Peyer's patch (tissue), 4 donors: ENCODE results near the gene RDH13. TPM values are rescaled to one million over a fixed set of nuclear protein-coding genes. Genes with fewer than 3 reads are reported as not detected.
A peak's percentile ranks its signal among the peaks of the same experiment; 100 is the strongest.
"Not testable (repeated sequence)": the region's sequence is repeated elsewhere in the genome, so short reads cannot be mapped to it uniquely, and the experiment has no call there.

Experiments
- DNase-seq, 3 donors: peaks; one replicate each; pipeline ENCODE4 v3.0.0-alpha.2; 2017 to 2019
- H3K27ac ChIP-seq, 4 donors: fragments of 200-600 bp; sonication (generic); one replicate each; pipeline ENCODE4 v1.5.1; 2016 to 2019
- H3K27me3 ChIP-seq, 2 donors: fragments of 200-600 bp; sonication (generic); one replicate each; pipeline ENCODE4 v1.5.1; 2019
- H3K36me3 ChIP-seq, 3 donors: fragments of 200-600 bp; sonication (generic); one replicate each; pipeline ENCODE4 v1.5.1; 2016 to 2019
- H3K4me1 ChIP-seq, 4 donors: fragments of 200-600 bp; sonication (generic); one replicate each; pipeline ENCODE4 v1.5.1; 2016 to 2019
- H3K4me3 ChIP-seq, 4 donors: fragments of 200-600 bp; sonication (generic); 1 replicate in 3 of 4; 2 replicates in 1 of 4; pipeline ENCODE4 v1.5.1; 2016 to 2019; ENCODE audit warnings: mild to moderate bottlenecking in 1 of 4
- H3K9me3 ChIP-seq, 4 donors: fragments of 200-600 bp; sonication (generic); one replicate each; pipeline ENCODE4 v1.5.1; 2016 to 2019; ENCODE audit warnings: mild to moderate bottlenecking in 1 of 4
- POLR2A ChIP-seq, 2 donors: fragments of 450-650 bp; IDR thresholded peaks; one replicate each; pipeline ENCODE4 v1.5.1; 2017; ENCODE audit warnings: antibody characterized with exemption in 2 of 2, mild to moderate bottlenecking in 2 of 2, moderate library complexity in 2 of 2
- total RNA-seq, 4 donors: library from RNA; depleted of rRNA; stranded (reverse); fragments of >200 nt; gene quantifications; one replicate each; pipeline ENCODE4 v1.1.0, GENCODE V29; 2016
- TF ChIP-seq, protein P1 (sequence below), 6 experiments: fragments of 450-650 bp in 4 of 6; fragments of 200-600 bp in 2 of 6; sonication (generic) in 1 of 6; IDR thresholded peaks; one replicate each; pipeline ENCODE4 v1.5.1; 2017 to 2019; ENCODE audit warnings: antibody characterized with exemption in 6 of 6, mild to moderate bottlenecking in 3 of 6, moderate library complexity in 1 of 6

The RDH13 gene, protein sequence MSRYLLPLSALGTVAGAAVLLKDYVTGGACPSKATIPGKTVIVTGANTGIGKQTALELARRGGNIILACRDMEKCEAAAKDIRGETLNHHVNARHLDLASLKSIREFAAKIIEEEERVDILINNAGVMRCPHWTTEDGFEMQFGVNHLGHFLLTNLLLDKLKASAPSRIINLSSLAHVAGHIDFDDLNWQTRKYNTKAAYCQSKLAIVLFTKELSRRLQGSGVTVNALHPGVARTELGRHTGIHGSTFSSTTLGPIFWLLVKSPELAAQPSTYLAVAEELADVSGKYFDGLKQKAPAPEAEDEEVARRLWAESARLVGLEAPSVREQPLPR
- 10 to 100 TPM; 21.5 to 84.2 (median 49.0) TPM for total RNA-seq

DNA sequence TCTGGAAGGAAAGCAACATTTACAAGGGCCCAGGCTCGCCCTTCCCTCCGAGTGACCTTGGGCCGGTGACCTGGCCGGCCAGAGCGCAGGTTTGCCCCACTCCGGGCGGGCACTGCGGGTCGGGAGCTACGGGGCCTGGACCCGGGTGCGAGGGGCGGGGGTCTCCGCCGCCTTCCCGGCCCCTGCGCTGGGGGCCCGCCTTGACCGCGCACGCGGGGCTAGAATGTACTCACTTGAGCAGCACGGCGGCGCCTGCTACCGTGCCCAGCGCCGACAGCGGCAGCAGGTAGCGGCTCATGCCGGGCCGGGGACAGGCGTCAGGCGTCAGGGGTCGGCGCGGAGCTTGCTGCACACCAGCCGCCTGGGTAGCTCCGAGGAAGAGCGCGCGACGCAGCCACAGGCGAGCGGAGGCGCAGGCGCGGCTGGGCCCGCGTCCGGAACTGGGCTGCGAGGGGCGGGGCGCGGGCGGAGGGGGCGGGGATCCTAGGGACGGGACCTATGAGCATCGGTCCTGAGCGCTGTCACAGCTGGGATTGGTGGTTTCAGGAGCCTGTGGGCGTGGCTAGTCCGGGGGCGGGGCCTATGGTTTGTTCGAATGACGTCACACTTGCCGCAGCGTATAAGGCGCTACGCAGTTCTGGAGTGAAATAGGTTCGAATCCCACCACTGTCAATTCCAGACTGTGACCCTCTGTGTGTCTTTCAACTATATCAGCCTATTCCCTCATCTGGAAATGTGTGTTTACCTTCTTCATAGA lies at the start of gene RDH13:
Gene RDH13 (minus strand): TSS at position 414 of the 757 bp plus-strand sequence. CDS start 116 bp downstream, at position 298.
- peaks cover 0 to 7% (median 0%) of the 10 kb centered on the region in 4 donors for H3K9me3 ChIP-seq
- H3K27ac ChIP-seq = peak within 1 kb of the TSS; percentile 55 to 77 (median 67)
- H3K36me3 ChIP-seq = peaks cover 0 to 11% (median 0%) of the 10 kb centered on the region in 3 donors
- peak; percentile 48 to 60 for TF ChIP-seq POLR2A (IDR thresholded peaks at IDR 0.05)
- TF ChIP-seq, protein P1, sequence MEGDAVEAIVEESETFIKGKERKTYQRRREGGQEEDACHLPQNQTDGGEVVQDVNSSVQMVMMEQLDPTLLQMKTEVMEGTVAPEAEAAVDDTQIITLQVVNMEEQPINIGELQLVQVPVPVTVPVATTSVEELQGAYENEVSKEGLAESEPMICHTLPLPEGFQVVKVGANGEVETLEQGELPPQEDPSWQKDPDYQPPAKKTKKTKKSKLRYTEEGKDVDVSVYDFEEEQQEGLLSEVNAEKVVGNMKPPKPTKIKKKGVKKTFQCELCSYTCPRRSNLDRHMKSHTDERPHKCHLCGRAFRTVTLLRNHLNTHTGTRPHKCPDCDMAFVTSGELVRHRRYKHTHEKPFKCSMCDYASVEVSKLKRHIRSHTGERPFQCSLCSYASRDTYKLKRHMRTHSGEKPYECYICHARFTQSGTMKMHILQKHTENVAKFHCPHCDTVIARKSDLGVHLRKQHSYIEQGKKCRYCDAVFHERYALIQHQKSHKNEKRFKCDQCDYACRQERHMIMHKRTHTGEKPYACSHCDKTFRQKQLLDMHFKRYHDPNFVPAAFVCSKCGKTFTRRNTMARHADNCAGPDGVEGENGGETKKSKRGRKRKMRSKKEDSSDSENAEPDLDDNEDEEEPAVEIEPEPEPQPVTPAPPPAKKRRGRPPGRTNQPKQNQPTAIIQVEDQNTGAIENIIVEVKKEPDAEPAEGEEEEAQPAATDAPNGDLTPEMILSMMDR (IDR thresholded peaks at IDR 0.05) = no peak
- peaks cover 0 to 11% (median 8%) of the 10 kb centered on the region in 4 donors for H3K4me1 ChIP-seq
- peak; percentile 94 to 98 (median 98) for DNase-seq
- H3K4me3 ChIP-seq = peak within 1 kb of the TSS; percentile 64 to 86 (median 75)
- no peaks in the 10 kb centered on the region for H3K27me3 ChIP-seq

DNA sequence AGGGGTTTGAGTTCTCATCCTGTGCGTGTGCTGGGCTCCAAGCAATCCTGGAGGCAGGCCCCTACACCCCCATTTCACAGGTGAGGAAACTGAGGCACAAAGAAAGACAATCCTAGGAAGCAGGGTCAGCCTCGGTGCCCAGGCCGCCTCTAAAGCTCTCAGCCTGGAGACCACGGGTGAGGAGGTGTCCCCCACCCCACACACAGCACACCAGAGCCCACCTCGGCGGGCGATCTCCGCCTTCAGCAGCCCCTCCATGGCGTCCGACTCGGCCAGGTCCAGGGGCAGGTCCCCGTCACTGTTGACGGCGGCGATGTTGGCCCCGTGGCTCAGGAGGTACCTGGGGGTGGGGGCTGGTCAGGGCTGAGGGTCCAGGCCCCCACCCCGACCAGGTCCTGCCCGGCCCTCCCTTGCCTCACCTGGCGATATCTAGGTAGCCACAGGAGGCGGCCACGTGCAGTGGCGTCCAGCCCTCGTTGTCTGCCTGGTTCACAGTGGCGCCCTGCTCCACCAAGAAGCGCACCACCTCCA lies 49.4 kb upstream of the RDH13 start:
- H3K27ac ChIP-seq = peak overlapping the region; percentile 55 to 94 (median 70)
- TF ChIP-seq, protein P1 (IDR thresholded peaks at IDR 0.05) = no peak
- TF ChIP-seq POLR2A (IDR thresholded peaks at IDR 0.05) = no peak

DNA sequence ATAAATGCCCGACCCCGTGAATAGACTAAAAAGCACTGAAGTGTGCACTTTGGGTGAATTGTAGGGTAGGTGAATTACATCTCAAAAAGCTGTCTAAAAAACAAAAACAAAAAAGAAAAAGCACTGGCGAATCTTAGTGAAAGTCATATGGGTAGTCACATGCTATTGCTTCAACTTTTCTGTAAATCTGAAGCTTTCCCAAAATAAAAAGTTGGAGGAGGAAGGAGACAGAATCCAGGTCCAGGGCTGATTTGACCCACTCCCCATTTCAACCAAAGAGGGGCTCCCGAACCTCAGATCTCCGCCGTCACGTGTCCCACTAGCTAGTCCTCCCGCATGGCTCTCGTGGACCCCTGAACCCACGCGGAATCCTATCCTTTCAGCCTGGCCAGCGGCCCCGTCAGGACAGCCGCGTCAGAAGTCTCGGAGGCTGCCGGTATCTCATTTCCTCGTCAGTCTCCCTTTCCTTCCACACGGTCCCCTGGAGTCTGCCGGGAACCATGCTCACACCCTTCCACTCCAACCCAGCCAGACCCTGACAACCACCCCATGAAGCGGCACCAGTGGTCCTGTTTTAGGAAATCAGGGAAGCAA lies 48.4 kb upstream of the RDH13 start:
- no peak overlapping the region for H3K4me3 ChIP-seq
- H3K4me1 ChIP-seq = peaks cover 0 to 44% (median 18%) of the 10 kb centered on the region in 4 donors
- no peak for DNase-seq
- H3K9me3 ChIP-seq = no peaks in the 10 kb centered on the region
- no peak for TF ChIP-seq POLR2A (IDR thresholded peaks at IDR 0.05)
- TF ChIP-seq, protein P1 (IDR thresholded peaks at IDR 0.05) = no peak
- H3K27ac ChIP-seq = peak overlapping the region in 2 of 4 donors; percentile 72 to 94
- no peaks in the 10 kb centered on the region for H3K27me3 ChIP-seq
- H3K36me3 ChIP-seq = peaks cover 0 to 30% (median 0%) of the 10 kb centered on the region in 3 donors

More for the DNA sequence above, 49.4 kb upstream of the RDH13 start:
- DNase-seq = no peak
- Histone ChIP-seq H3K9me3 (no peaks in the 10 kb centered on the region), H3K4me1 (peaks cover 0 to 44% (median 18%) of the 10 kb centered on the region in 4 donors), H3K27me3 (no peaks in the 10 kb centered on the region), H3K4me3 (no peak overlapping the region), H3K36me3 (peaks cover 0 to 24% (median 0%) of the 10 kb centered on the region in 3 donors)

DNA sequence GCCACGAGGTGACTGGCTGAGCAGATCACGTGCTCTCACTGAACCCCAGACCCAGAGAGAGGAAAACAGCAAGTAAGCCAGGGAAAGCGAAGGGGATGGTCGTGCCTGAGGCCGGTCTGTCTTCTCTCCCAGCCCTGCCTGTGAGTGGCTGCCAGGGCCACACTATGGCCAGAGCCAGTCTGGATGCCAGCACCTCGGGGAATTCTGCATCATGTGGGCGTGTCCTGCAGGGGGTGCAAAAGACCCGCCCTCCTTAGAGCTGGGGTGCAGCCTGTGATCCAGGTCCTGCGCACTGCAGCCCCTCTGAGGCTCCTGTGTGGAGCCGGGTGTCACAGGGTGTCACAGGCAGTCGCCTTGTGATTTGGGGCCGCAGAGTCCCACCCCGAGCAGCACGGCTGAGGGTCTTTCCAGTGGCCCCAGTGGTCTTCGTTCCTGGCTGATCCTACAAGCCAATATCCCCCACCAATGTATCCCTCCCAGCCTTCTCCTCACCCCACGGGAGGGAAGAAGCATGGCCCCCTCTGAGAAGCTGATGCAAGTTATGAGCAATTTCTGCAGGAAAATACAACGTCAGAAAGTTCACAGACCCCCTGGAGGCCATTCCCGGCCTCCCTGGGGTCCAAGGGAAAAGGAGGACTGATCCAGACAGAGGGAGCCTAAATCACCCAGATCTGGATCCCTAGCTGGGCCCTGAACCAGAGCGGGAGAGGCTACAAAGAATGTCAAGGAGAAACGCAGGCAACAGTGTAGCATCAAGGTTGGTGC lies 46.8 kb upstream of the RDH13 start:
- no peak for TF ChIP-seq POLR2A (IDR thresholded peaks at IDR 0.05)
- TF ChIP-seq, protein P1 (IDR thresholded peaks at IDR 0.05) = no peak
- Histone ChIP-seq H3K4me3 (no peak overlapping the region), H3K9me3 (no peaks in the 10 kb centered on the region), H3K36me3 (peaks cover 0 to 30% (median 0%) of the 10 kb centered on the region in 3 donors), H3K4me1 (peaks cover 0 to 28% (median 8%) of the 10 kb centered on the region in 4 donors), H3K27ac (no peak overlapping the region), H3K27me3 (no peaks in the 10 kb centered on the region)
- no peak for DNase-seq

DNA sequence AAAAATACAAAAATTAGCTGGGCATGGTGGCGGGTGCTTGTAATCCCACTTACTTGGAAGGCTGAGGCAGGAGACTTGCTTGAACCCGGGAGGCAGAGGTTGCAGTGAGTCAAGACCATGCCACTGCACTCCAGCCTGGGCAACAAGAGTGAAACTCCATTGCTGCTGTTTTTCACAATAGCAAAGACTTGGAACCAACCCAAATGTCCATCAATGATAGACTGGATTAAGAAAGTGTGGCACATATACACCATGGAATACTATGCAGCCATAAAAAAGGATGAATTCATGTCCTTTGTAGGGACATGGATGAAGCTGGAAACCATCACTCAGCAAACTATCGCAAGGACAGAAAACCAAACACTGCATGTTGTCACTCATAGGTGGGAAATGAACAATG lies 44.3 kb upstream of the RDH13 start:
- not testable (repeated sequence) for H3K4me3 ChIP-seq, H3K27me3 ChIP-seq, H3K27ac ChIP-seq, H3K9me3 ChIP-seq, DNase-seq, H3K4me1 ChIP-seq
- peaks cover 0 to 40% (median 0%) of the 10 kb centered on the region in 3 donors for H3K36me3 ChIP-seq
